ENCODE results near the gene WDR87.

DNA sequence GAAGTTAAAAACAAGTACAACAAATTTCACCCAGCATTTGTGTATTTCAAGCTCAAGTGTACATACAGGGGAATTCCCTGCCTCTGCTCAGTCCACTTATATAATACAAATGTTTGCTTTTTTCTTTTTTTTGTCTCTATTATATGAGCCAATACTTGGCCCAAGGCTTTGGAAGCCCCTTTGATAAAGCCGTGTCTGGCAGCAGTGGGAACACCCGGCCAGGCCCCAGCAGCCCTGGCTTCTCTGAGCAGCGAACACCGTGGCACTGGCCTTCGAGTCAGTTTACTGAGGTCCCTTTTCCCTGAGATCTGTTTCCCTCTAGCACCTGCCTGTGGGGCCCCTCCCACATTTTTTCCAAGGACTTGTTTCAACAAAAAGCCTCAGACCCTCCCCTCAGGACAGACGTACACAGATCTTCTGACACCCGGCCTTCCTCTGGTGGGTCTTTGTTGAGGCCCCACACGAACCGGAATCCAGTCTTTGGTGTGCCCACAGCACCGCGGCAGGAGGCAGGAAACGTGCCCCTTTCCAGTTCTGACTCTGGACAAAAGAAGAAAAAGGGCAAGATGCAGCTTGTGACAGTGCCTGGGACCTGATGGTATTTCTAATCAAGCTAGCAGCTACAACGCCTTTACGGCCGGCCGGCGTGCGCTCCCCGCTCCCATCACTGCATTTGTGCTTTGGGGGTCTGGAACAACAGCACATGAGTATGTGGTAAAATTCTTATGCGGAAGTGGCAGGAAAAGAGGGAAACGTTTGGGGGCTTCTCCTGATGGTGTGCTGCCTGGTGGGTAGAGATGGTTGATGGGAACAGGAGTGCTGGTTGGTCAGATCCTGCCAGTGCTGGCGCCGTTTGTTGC is 14.4 kb upstream of the WDR87 start:
- TF ChIP-seq POLR2A (IDR thresholded peaks at IDR 0.05) (no peak), CTCF (IDR thresholded peaks at IDR 0.05) (no peak)
